ENCODE results near the gene ATP6V0D1.
A peak's percentile ranks its signal among the peaks of the same experiment; 100 is the strongest.

Gene ATP6V0D1

DNA sequence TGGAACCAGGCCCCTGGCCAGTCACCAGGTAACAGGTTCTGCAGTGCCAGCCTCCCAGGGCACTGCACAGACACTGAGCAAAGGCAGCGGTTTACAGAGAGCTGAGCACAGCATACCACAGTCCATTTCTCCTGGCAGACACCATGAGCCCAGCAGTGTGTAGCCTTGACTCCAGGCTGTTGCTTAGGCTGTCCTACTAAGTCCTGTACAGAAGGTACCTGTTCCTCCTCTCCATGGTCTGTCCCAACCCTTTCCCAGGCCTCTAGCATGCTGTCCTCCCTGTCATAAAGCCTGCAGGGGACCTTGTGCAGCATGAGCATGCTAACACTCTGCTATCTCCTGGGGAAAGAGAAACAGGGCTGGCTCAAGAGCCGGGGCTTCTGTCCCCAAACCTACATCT is 20.0 kb downstream of the ATP6V0D1 start:
- no peak for DNase-seq

DNA sequence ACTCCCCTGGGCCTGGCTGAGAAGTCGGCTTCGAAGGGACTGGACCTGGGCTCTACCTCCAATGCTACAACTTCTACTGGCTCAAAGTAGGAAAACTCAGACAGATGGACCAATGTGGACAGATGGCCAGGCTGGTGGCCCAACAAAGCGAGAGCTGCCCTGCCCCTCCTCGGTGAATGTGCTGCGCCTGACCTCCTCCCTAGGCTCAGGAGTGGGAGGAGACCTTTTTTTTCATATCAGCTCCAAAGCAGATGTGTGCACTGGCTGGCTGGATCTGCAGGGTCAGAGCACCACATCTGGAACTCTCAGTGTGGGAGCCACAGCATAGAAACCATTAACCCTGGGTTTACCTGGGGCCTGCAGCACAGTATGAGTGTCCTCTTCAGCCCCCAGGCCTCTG is 20.8 kb downstream of the ATP6V0D1 start:
- DNase-seq = no peak

DNA sequence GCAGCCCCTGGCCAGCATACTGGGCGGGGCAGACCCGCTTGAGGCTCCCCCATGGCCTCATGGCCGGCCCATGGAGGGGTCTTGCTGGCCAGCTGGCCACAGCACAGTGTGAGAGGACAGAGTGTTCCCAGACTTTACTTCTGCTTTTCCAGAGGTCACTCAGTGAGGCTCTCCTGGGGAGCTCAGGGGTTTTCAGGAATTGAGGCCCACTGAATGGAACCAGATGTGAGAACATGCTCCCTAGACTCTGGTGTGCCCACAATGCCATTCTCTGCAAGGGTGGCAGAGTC is 21.2 kb downstream of the ATP6V0D1 start:
- no peak for DNase-seq

DNA sequence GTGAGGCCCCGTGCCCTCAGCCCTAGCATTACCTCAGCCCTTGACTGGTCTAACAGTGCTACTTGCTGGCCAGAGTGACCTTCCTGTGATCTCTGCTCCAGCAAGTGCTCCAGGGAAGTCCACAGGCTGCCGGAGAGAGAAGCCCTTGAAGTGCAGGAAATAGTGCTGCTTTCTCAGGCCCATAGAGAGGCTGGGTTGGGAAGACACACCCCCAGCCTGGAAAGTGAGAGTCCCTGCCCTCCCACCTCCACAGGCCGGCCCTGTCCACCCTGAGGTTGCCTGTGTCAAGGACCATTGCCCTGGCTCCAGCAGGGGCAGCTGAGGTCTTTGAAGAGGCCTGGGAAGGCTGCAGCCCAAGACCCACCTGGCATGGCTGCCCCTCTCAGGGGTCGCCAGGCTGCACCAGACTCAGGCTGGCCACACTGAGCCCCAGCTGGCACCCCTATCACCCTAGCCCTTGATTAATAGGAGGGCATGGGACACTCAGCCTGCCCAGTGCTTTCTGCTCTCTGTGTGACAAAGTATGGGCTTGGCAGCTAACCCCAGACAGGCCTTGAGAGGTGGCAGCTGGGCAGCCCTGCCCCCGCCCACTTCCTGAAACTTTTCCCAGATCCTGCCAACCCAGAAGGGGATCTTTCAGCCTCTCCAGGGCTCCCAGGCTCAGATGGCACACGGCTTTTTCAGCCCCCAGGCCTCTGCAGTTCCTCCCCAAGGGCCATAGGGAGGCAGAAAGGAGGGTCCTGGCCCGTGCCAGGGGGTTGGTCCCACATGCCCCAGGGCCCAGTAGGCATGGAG is 21.7 kb downstream of the ATP6V0D1 start:
- DNase-seq = no peak

DNA sequence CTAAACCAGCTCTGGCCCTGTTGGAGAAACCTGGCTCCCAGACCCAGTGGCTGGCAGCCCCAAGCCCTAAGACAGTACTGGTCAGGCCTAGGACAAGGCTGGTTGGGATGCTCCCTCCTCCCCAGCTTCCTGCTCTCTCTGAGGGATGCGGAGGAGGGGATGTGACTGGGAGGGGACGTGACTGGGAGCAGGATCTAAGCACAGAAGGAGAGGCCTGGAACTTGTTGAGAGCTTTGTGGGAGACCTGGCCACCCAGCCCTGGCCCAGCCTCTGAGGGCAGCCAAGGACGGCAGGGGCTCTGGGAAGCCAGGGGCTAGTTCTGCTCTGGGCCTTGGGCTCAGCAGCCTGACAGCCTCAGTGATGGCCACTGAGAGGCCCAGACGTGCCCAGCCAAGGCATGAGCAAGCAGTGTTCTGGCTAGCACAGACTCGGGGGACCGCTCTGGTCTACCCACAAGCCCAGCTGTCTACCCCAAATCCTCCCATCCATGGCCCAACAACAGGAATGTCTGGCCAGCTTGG is 22.8 kb downstream of the ATP6V0D1 start:
- no peak for DNase-seq

- no peak for DNase-seq
These were observed 23.3 kb downstream of the ATP6V0D1 start for GRCh38 chr16:67457611-67458010.

GRCh38 chr16:67456391-67457081 is 24.4 kb downstream of the ATP6V0D1 start:
- DNase-seq = no peak

- DNase-seq = no peak
These were observed 26.1 kb downstream of the ATP6V0D1 start for GRCh38 chr16:67454852-67455251.

GRCh38 chr16:67454104-67454503 is 26.9 kb downstream of the ATP6V0D1 start:
- DNase-seq = no peak

DNA sequence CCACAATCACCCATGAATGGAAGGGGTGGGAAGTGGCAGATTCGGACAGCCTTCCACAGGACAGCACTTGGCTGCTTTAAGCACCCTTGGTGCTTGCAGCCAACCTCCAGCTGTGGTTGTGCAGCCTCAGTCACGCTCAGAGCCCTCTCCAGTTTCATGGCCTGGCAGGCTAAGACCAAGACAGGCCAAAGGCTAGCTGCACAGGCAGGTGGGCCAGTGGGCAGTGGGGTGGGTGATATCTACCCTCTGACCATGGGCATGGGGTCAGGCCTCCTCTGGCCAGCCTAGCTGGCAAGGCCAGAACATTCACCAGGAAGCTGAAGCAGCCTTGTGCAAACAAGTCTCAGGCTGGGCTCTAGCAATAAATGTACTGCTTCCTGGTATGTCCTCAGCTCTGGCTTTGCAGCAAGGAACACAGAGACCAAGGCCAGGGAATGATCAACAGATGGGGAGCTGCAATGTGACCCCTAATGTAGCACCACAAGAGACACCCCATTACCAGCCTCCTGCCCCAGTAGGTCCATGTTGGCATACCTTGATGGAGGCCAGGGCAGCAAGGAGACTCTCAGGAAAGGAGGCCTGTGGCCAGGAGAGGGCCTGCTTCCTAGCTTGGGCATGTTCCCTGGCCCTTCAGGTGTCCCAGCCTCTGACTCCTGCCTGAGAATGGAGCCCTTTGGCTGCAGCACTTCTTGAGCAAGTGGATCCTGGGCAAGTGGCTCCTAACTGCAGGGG is 29.1 kb downstream of the ATP6V0D1 start:
- DNase-seq = no peak

GRCh38 chr16:67451061-67451703 is 29.8 kb downstream of the ATP6V0D1 start:
- no peak for DNase-seq

GRCh38 chr16:67449739-67450138 is 31.2 kb downstream of the ATP6V0D1 start:
- no peak for DNase-seq

GRCh38 chr16:67449336-67449735 is 31.6 kb downstream of the ATP6V0D1 start:
- no peak for DNase-seq

DNA sequence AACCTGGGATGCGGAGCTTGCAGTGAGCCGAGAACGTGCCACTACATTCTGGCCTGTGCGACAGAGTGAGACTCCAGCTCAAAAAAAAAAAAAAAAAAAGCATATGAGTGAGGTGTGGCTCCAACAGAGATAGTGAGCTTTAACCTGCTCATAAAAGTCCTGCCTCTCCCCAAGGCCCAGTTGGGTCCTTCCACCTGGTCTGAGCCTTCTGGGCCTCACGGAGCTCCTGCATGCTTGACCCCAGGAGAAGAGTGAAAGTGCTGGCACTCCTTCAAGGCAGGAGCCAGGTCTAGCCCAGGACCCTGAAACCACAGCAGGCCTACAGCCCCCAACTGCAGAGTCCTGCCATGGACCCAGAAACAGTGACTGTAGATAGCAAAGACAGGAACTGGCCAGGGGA is 32.4 kb downstream of the ATP6V0D1 start:
- DNase-seq = no peak

DNA sequence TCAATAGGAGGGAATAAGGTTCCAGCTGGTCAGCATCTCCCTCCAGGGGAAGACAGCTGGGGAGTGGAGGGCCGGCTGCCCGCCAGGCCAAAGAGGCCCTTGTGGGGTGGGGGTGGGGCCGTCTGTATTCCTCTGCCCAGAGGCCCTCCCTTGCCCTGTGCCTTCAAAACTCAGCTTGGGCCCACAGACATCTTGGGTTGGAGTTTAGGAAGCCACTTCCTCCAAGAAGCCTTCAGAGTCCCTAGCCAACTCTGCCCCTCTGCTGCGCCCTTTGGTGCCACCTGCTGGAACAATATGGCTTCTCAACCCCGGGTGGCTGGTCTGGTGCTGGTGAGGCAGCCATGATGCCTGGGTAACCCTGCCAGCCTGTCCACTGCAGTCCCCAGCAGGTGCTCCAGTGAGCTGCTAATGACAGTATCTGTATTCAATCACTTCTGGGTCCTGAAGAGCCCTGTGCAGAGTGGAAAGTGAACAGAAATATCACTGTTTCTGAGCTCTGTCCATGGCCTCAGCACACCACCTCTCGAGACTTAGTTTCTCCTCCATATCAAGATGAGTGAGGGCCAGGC is 33.4 kb downstream of the ATP6V0D1 start:
- peak; percentile 51 to 54 for DNase-seq

GRCh38 chr16:67446968-67447507 is 33.9 kb downstream of the ATP6V0D1 start:
- no peak for DNase-seq

GRCh38 chr16:67445913-67446907 is 34.7 kb downstream of the ATP6V0D1 start:
- no peak for DNase-seq

GRCh38 chr16:67445441-67445912 is 35.5 kb downstream of the ATP6V0D1 start:
- no peak for DNase-seq

GRCh38 chr16:67445126-67445426 is 35.9 kb downstream of the ATP6V0D1 start:
- no peak for DNase-seq

- no peak for DNase-seq
These were observed 36.5 kb downstream of the ATP6V0D1 start for GRCh38 chr16:67444259-67445125.

Measured in activated CD4-positive, alpha-beta T cell treated with anti-CD3 and anti-CD28 coated beads, Interleukin-2, amount 50 U/mL, for 4 hours (primary cell).